Activated CD4-positive, alpha-beta T cell treated with anti-CD3 and anti-CD28 coated beads for 1 hour (primary cell): Measurements from ENCODE around the gene THUMPD2.
"Not testable (repeated sequence)": the region's sequence is repeated elsewhere in the genome, so short reads cannot be mapped to it uniquely, and the experiment has no call there.

Experiments used
- DNase-seq: peaks from one replicate; pipeline ENCODE4 v3.0.0-alpha.2; 2020

The THUMPD2 gene

GRCh38 chr2:39743269-39743776 lies 35.7 kb downstream of the THUMPD2 start:
- no peak for DNase-seq

- DNase-seq, result no peak
These were observed 37.2 kb downstream of the THUMPD2 start for GRCh38 chr2:39741871-39742270.

DNA sequence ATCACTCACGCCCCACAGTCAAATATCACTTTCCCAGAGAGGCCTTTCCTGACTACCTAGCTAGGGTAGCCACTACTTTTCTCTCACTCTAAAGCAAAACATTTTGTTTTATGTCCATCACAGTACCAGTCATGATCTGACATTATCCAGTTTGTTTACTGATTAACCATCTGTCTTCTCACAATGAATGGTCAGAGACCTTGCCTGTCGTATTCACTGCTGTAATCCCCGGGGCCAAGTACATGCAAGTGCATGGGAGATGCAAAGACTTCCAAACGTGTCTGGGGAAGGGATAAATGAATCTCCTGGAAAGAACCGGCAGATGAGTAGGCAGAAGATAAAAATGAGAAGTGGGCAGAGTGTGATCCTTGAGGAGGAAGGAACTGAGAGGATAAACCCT lies 39.7 kb downstream of the THUMPD2 start:
- no peak for DNase-seq

GRCh38 chr2:39738936-39739335 lies 40.1 kb downstream of the THUMPD2 start:
- no peak for DNase-seq

DNA sequence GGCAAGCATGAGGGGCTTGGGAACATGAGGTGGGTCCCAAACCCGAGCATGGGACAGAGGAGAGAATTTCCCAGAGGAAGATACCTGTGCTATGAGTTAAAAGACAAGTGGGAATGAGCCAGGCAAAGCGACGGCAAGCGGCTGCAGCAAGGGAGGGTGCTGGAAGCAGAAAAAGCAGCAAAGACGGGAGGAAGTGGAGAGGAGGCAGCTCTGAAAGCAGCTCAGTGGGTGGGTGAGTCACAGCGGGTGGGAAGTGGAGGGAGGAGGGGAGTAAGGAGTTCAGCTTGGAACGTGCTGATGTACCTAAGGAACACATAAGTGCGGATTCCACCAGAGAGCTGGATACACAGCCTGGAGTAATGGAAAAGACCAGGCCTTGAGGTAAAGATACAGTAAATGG lies 41.4 kb downstream of the THUMPD2 start:
- no peak for DNase-seq

DNA sequence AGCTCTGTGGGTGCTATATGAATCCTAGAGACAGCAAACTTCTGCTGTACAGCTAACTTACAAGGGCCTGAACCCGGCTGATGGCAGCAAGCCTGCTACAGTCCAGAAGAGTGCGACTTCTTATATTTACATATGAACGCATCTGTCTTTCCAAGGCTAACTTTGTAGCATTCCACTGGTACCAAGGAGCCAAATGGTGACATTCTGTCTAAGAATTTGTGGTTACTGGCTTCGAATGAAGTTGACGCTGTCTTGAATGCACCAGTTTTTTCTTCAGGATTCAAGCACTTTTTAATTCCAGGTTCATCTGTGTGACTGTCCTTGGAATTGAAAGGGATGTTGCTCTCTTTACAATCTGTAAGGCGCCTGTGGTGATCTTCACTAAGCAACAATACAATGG lies 42.4 kb downstream of the THUMPD2 start:
- DNase-seq, result no peak

DNA sequence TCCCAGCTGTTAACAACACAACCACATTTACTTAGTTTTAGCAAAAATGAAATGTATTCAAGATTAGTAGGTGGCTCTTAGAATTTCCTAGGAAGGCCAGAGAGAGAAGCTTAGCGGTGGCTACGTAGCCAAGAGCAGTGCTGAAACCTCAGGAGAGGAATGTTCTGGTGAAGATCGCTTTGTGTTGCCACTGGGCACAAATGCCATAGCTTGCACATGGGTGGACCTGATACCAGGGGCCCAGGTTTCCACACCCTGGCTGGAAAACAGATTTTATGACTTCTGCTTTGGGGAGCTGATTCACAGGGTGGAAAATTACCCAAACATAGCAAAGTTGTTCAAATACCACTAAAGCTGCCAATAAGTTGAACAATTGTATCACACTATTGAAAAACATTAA lies 43.4 kb downstream of the THUMPD2 start:
- no peak for DNase-seq

GRCh38 chr2:39734445-39734844 lies 44.6 kb downstream of the THUMPD2 start:
- DNase-seq, result no peak

GRCh38 chr2:39733070-39733674 lies 45.9 kb downstream of the THUMPD2 start:
- DNase-seq, result no peak

DNA sequence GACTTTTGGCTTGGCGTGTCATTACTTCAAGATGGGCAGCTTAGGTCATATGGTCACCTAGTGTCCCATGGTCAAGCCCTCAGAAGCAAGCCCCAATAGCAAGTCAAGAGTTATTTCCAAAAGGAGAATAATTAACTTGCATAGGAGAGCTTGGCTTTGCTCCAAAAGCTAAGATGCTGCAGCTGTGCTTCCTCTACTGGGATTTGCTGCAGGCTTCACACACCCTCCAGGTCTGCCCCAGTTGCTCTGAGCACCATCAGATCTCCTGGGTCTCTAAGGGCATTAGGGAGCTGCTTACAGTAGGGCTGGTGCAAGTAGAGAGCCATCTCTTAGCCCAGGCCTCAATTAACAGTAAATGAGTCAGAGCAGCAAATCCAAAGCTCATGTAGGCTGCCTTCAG lies 46.6 kb downstream of the THUMPD2 start:
- DNase-seq, result no peak

DNA sequence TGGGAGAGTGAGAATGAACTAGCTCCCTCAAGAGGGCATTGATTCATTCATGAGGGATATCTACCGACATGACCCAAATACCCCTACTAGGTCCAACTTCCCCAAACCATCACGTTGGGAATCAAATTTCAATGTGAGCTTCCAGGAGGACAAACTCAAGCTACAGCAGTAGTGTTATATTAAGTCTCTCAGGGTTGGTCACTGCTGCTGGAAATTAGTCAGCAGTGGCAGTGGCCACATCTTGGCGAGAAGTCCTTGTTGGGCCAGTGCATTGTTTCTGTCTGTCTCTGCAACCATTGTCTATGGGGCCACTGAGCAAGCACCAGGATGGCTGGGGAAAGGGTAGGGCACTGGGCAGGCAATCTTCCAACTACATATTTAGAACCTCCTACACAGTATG lies 47.5 kb downstream of the THUMPD2 start:
- no peak for DNase-seq

DNA sequence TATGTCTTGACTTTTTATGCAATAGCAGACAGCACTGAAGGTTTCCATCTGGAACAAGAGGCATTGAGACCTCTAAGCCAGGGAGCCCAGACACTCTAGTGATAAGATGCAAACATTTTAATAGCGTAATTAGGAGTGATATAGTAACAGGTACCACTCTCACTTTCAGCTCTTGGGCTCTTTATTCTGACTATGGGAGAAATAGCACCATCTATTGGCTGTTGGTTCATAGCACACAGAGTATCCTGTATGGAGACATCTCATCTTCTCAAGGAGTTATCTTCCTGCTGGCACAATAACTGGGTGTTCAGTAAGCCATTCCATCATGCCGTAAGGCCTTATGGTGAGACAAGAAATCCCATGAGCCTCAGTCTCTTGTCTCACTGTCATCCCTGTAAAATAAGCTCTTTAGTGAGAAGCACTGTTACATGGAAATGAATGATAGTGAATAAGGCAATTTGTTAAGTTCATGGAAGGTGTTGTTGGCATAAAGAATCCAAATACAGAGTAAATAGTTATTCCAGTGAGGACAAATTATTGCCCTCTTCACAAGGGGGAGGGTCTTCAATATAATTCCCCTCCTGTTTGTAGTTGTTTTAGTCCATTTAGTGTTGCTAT lies 48.3 kb downstream of the THUMPD2 start:
- DNase-seq, result no peak

DNA sequence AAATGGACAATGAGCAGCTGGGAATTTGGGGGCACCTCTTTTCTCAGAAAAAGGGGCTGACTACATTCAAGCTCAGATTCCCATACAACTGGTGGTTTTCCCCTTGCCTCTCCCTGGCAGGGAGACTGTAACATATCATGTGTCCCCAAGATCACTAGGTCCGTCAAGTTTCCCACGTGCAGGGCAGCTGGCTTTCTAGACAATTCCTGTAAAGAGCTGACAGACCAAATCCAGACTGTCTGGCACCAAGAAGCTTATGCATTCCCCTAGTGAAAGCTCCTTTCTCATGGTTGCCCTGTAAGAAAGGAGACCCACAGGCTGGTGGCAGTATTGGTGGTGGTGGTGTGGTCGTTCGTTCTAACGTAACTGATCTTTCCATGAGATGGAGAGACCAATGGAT lies 48.8 kb downstream of the THUMPD2 start:
- no peak for DNase-seq

- DNase-seq, result no peak
These were observed 50.1 kb downstream of the THUMPD2 start for GRCh38 chr2:39728941-39729351.

GRCh38 chr2:39728085-39728484 lies 51.0 kb downstream of the THUMPD2 start:
- DNase-seq, result not testable (repeated sequence)

GRCh38 chr2:39725401-39725800 lies 53.7 kb downstream of the THUMPD2 start:
- no peak for DNase-seq

DNA sequence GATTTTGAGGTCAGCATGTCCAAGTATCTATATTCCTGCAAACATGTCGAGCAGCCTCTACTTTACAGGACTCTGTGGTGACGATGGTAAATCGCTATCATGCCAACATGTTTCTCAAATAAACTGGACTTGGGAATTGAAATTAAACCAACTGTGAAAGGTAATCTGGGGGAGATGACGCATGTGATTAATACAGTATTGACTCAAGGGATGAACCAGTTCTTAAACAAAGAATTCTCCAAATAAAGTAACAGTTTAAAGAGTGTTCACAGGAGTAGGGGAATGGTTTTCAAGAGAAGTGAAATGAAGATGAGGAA lies 54.3 kb downstream of the THUMPD2 start:
- no peak for DNase-seq

DNA sequence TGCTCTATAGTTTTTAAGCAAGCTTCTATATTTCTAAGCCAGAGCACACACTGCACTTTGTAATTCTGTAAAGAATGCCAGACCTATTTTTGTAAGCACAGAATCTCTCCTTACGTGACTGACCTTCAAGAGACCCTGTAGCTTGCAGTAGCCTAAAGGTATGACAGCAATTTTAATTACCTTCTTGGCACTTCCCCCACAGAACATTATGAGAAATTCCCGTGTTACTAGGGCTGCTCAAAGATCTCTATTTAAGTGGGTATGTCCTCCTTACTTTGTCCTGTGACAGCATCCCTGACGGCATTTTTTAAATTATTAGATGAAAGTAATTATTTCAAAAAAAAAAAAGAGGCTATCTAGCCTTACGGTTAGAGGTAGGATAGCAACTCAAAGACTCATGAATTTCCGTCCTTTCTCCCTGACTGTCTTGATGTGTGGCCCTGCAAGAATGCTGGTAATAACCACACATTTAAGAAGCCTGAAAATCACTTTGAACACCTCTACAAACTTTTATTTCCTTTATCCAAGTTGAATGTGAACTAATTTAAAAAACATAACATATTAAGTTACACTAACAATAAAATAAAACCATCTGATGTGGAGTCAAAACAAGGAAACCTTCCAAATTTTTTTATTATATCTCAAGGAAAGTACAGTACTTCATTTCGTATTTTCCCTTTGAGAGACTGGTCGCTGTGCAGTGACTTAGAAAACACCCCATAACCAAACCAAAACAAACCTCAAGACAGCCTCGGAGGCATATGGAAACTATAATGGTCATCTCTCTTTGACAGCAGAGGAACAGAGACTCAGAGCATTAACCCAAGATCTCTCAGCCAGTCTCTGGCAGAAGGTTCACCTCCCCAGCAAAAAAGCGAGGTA lies 54.9 kb downstream of the THUMPD2 start:
- DNase-seq, result no peak

GRCh38 chr2:39723497-39723896 lies 55.6 kb downstream of the THUMPD2 start:
- DNase-seq, result no peak

- DNase-seq, result no peak
These were observed 58.1 kb downstream of the THUMPD2 start for GRCh38 chr2:39720970-39721369.

GRCh38 chr2:39719317-39719716 lies 59.7 kb downstream of the THUMPD2 start:
- no peak for DNase-seq

- DNase-seq, result no peak
These were observed 60.6 kb downstream of the THUMPD2 start for GRCh38 chr2:39718483-39718882.

DNA sequence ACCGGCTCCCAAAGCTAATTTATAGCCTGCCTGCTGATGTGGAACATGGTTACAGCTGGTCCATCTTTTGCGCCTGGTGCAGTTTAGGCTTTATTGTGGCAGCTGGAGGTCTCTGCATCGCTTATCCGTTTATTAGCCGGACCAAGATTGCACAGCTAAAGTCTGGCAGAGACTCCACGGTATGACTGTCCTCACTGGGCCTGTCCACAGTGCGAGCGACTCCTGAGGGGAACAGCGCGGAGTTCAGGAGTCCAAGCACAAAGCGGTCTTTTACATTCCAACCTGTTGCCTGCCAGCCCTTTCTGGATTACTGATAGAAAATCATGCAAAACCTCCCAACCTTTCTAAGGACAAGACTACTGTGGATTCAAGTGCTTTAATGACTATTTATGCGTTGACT lies 62.0 kb downstream of the THUMPD2 start:
- DNase-seq, result no peak

DNA sequence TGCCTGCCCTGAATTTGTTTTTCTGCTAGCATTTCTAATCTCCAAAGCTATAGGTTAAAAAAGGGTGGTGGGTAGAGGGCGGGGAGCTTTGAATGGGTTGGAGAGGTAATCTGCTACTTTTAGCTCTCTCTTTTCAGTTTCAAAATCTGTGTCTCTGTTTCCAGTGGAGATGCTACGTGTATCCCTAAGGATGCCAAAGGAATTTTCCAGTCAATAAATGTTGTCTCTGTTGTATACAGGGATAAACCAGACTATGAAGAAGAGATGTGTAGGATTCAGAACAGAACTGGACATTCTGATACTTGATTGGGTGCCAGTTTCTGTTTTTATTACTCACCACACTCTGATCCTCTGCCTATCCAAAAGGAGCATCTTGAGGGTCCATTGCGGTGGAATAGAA lies 63.2 kb downstream of the THUMPD2 start:
- no peak for DNase-seq
